NT2/D1 (cell line): Measurements from ENCODE around the gene MED12L.

Experiments
- DNase-seq: peaks from one replicate; pipeline ENCODE4 v3.0.0-alpha.2; 2011; ENCODE audit warnings: low read depth, low spot score
- H3K27me3 ChIP-seq: 2 replicates; pipeline ENCODE4 v1.6.0; 2011; ENCODE audit warnings: mild to moderate bottlenecking; ENCODE audit not compliant: insufficient read length, insufficient read depth
- H3K36me3 ChIP-seq: 2 replicates; pipeline ENCODE4 v1.6.1; 2011; ENCODE audit warnings: mild to moderate bottlenecking, low read length, mixed read lengths; ENCODE audit not compliant: insufficient read depth, insufficient read length
- H3K4me1 ChIP-seq: 2 replicates; pipeline ENCODE4 v1.5.1; 2011; ENCODE audit not compliant: insufficient read depth, insufficient read length
- H3K4me3 ChIP-seq: 2 replicates; pipeline ENCODE4 v1.5.1; 2011; ENCODE audit warnings: low read depth; ENCODE audit not compliant: insufficient read length
- H3K9ac ChIP-seq: 2 replicates; pipeline ENCODE4 v1.6.0; 2011; ENCODE audit warnings: low read depth; ENCODE audit not compliant: insufficient read length
- H3K9me3 ChIP-seq: 2 replicates; pipeline ENCODE4 v1.5.1; 2011; ENCODE audit warnings: mild to moderate bottlenecking, low read length; ENCODE audit not compliant: insufficient read depth
- SUZ12 ChIP-seq: IDR thresholded peaks from 2 replicates; pipeline ENCODE4 v1.6.1; 2011; ENCODE audit not compliant: insufficient read length, insufficient read depth; ENCODE audit errors: extremely low read depth
- YY1 ChIP-seq: IDR thresholded peaks from 2 replicates; pipeline ENCODE4 v1.6.1; 2011; ENCODE audit not compliant: insufficient read length, insufficient read depth
- ZNF274 ChIP-seq: IDR thresholded peaks from 2 replicates; pipeline ENCODE4 v1.6.1; 2011; ENCODE audit warnings: mild to moderate bottlenecking, low read depth, low read length

Gene MED12L

DNA sequence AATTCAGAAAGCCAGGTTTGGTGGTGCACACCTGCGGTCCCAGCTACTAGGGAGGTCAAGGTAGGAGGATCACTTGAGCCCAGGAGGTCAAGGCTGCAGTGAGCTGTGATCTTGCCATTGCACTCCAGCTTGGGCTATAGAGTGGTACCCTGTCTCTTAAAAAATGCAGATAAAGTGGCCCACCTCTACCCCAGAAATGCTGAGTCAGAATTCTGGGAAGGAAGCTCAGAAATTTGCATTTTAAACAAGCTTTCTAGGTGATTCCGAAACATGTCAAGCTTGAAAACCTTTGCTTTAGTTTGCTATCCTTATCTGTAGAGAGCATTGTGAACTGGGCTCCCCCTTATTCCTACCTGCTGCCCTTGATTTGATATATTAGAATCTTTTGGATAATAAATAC is 7.7 kb downstream of the MED12L start:
- TF ChIP-seq ZNF274: no peak
- no peak for TF ChIP-seq YY1
- no peak for TF ChIP-seq SUZ12
- no peaks in the 10 kb centered on the region for H3K27me3 ChIP-seq
- H3K4me3 ChIP-seq: no peak overlapping the region
- H3K4me1 ChIP-seq: peaks cover 8% of the 10 kb centered on the region
- no peaks in the 10 kb centered on the region for H3K9me3 ChIP-seq
- H3K9ac ChIP-seq: no peak overlapping the region
- DNase-seq: no peak
- no peaks in the 10 kb centered on the region for H3K36me3 ChIP-seq

GRCh38 chr3:151093905-151094304 is 8.4 kb downstream of the MED12L start:
- Histone ChIP-seq H3K9ac (no peak overlapping the region), H3K9me3 (0 out of 2 replicates have a peak, but pooled peaks cover 3% of the 10 kb centered on the region), H3K4me3 (no peak overlapping the region), H3K4me1 (peaks cover 8% of the 10 kb centered on the region), H3K36me3 (no peaks in the 10 kb centered on the region), H3K27me3 (no peaks in the 10 kb centered on the region)
- no peak for DNase-seq
- TF ChIP-seq ZNF274: no peak
- TF ChIP-seq SUZ12: no peak
- no peak for TF ChIP-seq YY1

GRCh38 chr3:151096716-151097115 is 11.3 kb downstream of the MED12L start:
- no peaks in the 10 kb centered on the region for H3K36me3 ChIP-seq
- H3K27me3 ChIP-seq: no peaks in the 10 kb centered on the region
- 0 out of 2 replicates have a peak, but pooled peaks cover 4% of the 10 kb centered on the region for H3K9me3 ChIP-seq
- no peak overlapping the region for H3K4me3 ChIP-seq
- peaks cover 5% of the 10 kb centered on the region for H3K4me1 ChIP-seq
- DNase-seq: no peak
- H3K9ac ChIP-seq: no peak overlapping the region
- TF ChIP-seq ZNF274 (no peak), SUZ12 (no peak), YY1 (no peak)

GRCh38 chr3:151100076-151100475 is 14.6 kb downstream of the MED12L start:
- DNase-seq: no peak
- no peak overlapping the region for H3K9ac ChIP-seq
- no peak overlapping the region for H3K4me3 ChIP-seq
- TF ChIP-seq SUZ12: no peak
- no peak for TF ChIP-seq YY1
- TF ChIP-seq ZNF274: no peak
- 0 out of 2 replicates have a peak, but pooled peaks cover 4% of the 10 kb centered on the region for H3K9me3 ChIP-seq
- H3K36me3 ChIP-seq: no peaks in the 10 kb centered on the region
- H3K27me3 ChIP-seq: no peaks in the 10 kb centered on the region
- peaks cover 3% of the 10 kb centered on the region for H3K4me1 ChIP-seq

DNA sequence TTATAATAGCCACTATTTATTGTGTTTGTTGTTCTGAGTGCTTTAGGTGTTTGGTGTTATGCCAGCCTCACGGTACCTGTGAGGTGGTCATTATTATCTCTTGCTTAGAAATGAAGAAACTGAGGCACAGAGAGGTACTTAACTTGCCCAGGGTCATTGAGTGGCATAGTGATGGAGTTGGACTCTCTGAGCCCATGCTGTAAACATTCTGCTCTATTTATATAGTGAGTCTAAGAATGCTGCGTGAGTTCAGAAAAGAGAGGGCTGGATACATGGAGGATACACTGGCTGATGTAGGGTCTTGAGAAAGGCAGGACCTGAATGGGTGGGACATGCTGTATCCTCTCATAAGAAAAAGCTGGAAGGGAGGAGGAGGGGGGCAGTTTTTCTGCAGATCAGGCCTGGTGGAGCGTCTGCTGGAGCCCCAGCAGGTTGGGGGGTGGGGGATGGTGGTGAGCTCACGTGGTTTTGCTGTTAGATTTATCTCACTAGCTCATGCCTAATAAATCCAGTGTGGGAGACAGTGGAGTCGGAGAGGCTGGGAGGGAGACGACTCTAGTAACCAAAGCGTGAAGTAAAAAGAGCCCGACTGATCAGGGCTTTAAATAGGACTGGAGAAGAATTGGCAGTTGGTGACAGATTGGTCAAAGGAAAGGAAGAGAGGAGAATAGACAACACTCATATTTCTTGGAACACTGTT is 16.0 kb downstream of the MED12L start:
- H3K4me3 ChIP-seq: no peak overlapping the region
- H3K9ac ChIP-seq: no peak overlapping the region
- no peak for TF ChIP-seq YY1
- TF ChIP-seq SUZ12: no peak
- TF ChIP-seq ZNF274: no peak
- no peak for DNase-seq
- H3K36me3 ChIP-seq: no peaks in the 10 kb centered on the region
- 0 out of 2 replicates have a peak, but pooled peaks cover 4% of the 10 kb centered on the region for H3K9me3 ChIP-seq
- no peaks in the 10 kb centered on the region for H3K27me3 ChIP-seq
- peaks cover 3% of the 10 kb centered on the region for H3K4me1 ChIP-seq

DNA sequence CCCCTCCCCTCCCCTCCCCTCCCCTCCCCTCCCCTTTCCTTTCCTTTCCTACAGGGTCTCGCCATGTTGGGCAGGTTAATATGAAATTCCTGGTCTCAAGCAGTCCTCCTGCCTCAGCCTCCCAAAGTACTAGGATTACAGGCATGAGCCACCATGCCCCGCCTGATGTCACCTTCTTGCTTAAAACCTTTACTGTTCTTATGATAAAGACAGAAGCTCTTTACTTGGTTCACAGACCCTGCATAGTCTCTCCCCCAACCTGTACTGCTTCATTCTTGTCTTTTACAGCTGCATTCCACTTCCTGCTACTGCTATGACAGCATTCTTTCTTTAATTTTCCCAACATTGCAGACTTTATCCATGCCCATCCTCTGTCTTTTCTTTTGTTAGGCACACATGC is 20.8 kb downstream of the MED12L start:
- H3K4me1 ChIP-seq: no peaks in the 10 kb centered on the region
- no peak overlapping the region for H3K9ac ChIP-seq
- H3K36me3 ChIP-seq: no peaks in the 10 kb centered on the region
- H3K9me3 ChIP-seq: no peaks in the 10 kb centered on the region
- no peak for TF ChIP-seq SUZ12
- TF ChIP-seq ZNF274: no peak
- TF ChIP-seq YY1: no peak
- no peak for DNase-seq
- H3K4me3 ChIP-seq: no peak overlapping the region
- no peaks in the 10 kb centered on the region for H3K27me3 ChIP-seq

GRCh38 chr3:151107177-151107576 is 21.7 kb downstream of the MED12L start:
- no peaks in the 10 kb centered on the region for H3K4me1 ChIP-seq
- TF ChIP-seq ZNF274: no peak
- TF ChIP-seq SUZ12: no peak
- TF ChIP-seq YY1: no peak
- no peak overlapping the region for H3K4me3 ChIP-seq
- no peak for DNase-seq
- H3K9ac ChIP-seq: no peak overlapping the region
- no peaks in the 10 kb centered on the region for H3K27me3 ChIP-seq
- no peaks in the 10 kb centered on the region for H3K9me3 ChIP-seq
- H3K36me3 ChIP-seq: no peaks in the 10 kb centered on the region

- no peaks in the 10 kb centered on the region for H3K27me3 ChIP-seq
- no peaks in the 10 kb centered on the region for H3K36me3 ChIP-seq
- TF ChIP-seq SUZ12 (no peak), YY1 (no peak), ZNF274 (no peak)
- H3K4me1 ChIP-seq: no peaks in the 10 kb centered on the region
- no peak overlapping the region for H3K4me3 ChIP-seq
- no peaks in the 10 kb centered on the region for H3K9me3 ChIP-seq
- no peak for DNase-seq
- no peak overlapping the region for H3K9ac ChIP-seq
These were observed 22.2 kb downstream of the MED12L start for GRCh38 chr3:151107701-151108100.
